ENCODE data around the gene IGFBP7.
"Not testable (repeated sequence)": the region's sequence is repeated elsewhere in the genome, so short reads cannot be mapped to it uniquely, and the experiment has no call there.

Gene IGFBP7

DNA sequence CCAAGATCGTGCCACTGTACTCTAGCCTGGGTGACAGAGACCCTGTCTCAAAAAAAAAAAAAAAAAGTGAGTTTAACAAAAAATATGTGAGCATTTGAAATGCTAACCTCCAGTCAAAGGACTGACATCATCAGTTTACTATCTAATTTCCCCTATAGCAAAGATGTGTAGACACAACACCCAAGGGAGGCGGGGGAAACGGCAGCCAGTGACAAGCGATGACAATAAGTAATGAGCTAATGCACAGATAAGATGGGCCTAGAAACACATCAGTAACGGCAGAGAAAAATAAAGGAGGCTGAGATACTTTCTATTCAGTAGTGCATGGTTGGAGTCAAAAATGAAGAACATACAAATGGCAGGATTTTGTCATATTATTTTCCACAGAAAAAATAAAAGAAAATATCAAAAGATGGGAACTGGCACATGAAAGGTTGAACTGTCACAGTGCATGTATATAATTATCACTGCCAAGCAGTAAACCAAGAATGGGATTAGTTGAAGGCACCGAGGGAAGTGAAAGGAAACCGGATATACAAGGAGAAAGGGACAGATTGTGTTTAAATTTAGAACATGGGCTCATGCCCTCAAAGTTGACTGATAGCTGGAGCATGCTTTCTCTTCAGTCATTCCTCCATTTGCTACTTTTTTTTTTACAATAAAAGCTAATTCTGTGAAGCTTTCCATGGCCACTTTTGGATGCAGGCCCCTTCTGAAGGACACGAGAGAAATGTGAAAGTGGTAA lies 41.8 kb downstream of the IGFBP7 start:
- DNase-seq = no peak

DNA sequence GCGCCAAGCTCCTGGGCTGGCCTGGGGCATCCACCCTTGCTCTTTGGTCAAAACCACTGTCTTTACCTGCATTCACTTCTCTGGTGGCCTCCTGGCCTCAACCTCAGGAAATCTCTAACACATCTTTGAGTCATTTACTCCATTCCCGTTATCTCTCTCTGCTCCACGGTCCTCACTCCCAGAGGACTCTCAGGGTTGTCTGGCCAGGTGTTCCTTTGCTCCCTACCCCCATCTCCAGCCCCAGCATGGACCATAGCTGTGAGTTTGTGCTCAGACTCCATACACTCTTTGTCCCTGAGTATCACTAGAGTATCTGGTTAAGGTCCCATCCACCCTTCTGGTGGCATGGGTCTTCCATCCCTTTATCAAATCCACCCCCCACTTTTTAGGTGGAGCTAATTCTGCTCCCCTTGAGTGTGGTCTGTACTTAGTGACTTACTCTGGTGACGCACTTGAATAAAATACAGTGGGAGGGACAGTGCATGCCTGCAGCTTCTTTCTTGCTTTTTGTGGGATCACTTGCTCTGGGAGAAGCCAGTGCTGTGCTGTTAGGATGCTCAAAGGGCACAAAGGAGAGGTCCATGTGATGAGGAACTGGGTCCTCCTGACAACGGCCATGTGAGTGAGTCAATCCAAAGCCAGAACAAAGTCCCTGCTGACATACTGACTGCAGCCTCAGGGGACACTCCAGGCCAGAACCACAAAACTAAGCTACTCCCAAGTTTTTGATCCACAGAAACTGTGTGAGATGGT lies 44.3 kb downstream of the IGFBP7 start:
- DNase-seq = no peak

DNA sequence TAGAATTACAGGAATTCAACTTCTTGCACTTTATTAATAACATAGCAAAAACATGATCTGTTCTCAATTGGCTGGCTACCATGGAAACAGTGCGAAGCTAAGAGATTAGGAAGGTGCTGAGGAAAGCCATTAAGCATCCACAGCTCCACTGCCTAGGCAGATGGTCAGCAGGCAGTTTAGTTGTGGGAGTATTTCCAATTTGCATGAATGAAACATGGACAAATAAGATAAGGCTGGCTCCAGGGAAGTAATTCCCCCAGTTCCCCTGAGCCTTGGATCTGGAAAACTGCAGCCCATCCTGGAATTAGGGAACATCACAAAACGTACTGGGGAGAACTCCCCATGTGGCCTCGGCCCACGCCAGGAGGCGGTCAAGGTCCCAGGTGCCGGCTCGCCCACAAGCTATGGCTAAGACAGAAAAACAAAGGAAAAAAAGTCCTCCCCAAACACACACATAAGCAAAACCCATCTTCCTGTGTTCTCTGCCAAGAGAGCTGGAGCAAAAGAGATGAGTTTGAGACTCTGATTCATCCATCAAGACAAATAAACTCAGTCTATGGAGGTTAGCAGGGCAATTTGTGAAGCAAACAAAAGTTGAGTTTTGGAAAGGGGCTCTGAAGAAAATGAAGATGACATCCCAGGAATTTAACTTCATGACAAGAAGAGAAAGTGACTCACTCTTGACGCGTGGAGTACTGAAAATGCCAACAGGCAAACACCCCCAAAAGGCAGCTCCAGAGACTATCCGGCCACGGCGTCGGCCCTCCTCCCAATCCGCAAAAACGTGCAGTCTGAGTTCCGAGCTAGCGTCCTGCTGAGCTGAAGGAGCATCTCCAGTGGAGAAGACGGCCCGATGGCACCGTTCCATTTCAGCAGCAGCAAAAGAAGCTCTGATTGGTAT lies 45.1 kb downstream of the IGFBP7 start:
- no peak for DNase-seq

DNA sequence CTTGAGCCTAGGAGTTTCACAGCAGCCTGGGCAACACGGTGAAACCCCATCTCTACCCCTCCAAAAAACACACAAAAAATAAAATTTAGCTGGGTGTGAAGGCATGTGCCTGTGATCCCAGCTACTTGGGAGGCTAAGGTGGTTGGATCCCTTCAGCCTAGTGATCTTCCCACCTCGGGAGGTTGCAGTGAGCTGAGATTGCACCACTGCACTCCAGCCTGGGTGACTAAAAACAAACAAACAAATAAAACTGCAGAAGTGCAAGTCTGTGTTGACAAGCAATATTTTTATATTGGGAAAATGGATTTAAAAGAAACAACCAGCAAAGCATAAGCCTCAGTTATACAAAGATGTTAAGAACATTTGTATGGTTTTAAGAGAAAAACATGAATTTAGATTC lies 46.1 kb downstream of the IGFBP7 start:
- DNase-seq = no peak

DNA sequence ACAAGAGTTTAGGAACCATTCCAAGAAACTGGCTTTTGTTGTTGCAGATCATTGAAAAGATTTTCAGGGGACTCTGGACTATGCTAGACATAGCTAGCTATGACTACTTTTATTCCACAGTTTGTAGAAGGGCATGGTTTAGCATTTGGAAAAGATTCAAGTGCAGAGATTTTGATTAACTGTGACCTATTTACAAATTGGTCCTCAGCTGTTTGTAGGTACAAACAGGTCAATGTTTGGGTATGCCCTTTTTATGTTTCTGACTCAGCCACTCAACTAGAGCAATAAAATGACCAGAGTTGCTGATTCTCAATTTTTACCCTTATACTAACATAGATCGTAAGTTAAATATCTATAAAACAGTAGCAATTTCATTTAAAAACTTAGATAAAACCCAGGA lies 46.7 kb downstream of the IGFBP7 start:
- no peak for DNase-seq

DNA sequence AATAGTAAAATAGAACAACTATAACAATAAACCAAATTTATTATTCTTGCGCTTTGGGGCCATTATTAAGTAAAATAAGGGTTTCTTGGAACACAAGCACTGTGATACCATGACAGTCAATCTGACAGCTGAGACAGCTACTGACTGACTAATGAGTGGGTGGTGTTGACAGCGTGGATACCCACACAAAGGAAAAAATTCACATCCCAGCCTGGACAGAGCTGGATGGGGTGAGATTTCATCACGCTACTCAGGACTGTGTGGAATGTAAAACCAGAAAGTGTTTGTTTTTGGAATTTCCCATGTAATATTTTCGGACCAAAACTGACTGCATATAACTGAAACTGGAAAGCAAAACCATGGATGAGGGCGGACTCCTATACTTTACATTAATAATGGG lies 48.8 kb downstream of the IGFBP7 start:
- no peak for DNase-seq

DNA sequence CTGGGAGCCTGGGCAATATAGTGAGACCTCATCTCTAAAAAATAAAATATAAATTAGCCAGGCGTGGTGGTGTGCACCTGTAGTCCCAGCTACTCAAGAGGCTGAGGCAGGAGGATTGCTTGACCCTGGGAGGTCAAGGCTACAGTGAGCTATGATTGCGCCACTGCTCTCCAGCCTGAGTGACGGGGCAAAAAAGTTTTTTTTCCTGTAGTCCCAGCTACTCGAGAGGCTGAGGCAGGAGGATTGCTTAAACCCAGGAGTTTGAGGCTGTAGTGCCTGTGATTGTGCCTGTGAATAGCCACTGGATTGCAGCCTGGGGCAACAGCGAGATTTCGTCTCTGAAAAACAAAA lies 49.5 kb downstream of the IGFBP7 start:
- not testable (repeated sequence) for DNase-seq

DNA sequence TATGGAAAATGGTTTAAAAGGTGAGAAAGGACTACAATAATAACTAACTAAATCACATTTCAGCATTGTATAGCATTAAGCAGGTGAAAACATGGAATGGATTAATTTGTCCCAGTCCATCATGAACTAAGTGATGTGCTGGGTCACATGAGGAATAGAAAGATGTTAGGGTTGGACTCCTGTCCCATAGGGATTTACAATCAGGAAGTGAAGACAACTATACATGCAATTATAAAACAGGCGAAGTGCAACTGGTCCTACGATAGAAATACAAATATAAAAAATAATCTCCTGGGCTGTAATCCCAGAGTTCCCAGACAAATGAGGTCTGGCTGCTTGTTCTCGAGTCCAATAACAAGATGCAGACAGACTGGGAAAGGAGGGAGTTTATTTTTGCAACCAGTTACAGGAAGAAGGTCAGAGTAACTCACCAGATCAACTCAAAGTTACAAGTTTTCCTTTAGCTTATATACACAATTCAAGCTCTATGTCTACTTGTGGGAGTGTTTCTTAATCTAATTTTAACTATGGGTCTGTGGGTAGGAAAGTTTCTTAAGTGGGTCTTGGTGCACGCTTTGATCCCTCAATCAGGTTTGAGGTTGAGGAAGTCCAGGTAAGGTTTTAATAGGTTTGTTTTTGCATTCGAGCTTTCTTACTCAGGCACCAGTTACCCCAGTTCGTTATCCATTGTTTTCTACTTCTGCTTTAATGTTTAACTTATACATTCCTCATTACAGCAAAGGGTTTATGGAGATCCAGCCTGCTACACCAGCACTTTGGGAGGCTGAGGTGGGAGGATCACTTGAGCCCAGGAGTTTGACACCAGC lies 50.1 kb downstream of the IGFBP7 start:
- no peak for DNase-seq

DNA sequence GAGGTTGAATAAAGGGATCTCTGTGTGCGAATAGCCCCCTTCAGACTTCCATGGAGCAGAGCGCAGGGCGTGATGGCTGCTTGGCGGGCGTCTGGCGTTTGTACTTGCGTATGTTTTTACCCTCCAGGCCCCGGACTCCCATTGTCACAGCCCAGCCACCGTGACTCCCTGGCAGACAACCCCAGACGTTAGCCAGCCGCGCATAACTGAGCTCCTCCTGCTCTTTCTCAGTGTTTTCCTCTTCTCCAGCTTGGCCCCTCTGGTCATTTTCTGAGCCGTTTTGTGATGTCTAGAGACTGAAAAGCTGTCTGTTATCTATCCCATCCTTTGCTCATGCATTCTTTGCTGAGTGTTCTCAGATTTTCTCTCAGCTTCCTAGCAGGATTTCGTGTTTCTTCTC lies 54.3 kb downstream of the IGFBP7 start:
- DNase-seq = no peak

DNA sequence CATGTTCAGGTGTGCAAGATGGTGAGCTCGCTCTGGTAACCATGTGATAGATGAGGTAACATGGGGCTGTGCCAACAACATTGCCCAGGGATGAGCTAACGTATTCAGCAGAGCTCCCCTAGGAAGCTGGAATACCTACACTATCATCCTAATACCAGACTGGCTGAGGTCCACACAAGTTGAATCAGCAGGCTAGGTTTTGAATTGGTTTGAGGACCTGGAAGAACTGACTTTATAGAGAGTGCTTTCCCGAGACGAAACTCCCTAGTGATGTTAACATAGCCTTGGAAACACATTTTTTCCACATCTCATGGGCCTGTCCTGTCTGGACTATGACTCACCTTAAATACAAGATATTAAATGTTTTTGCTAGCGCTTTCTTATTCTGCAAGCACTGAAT lies 56.7 kb downstream of the IGFBP7 start:
- no peak for DNase-seq

DNA sequence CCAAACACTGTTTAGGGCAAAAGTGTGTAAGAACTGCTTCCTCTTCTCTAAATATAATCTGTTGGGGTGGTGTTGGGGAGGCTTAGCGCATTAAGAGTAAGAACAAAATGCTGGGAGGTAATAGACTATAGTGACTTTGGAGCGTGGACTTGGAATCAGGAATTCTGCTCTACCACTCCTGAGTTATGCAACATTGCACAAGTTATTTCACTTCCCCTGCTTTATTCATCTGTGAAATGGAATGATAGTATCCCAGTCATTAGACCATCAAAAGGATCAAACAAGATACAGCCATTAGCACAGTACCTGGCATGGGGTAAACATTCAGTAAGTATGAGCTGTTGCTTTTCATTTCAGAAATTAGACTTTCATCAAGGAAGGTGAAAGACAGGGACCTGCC lies 58.7 kb downstream of the IGFBP7 start:
- no peak for DNase-seq

DNA sequence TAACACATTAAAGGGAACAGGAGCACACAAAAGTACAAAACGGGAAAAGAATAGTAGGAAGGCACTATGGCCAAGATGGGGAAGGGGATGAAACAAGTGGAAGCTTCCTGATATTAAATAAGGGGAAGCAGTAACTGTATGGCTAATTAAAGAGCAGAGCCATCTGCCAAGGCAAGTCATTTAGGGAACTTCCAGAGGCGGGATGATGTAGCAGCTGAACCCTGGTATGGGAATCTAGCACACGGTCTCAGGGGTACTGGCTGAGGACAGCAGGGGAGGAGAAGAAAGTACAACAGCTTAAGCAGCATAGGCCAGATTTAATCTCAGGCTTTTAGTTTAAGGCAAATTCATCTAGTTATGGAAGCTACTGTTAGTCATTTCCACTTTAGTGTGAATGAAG lies 59.1 kb downstream of the IGFBP7 start:
- DNase-seq = no peak

DNA sequence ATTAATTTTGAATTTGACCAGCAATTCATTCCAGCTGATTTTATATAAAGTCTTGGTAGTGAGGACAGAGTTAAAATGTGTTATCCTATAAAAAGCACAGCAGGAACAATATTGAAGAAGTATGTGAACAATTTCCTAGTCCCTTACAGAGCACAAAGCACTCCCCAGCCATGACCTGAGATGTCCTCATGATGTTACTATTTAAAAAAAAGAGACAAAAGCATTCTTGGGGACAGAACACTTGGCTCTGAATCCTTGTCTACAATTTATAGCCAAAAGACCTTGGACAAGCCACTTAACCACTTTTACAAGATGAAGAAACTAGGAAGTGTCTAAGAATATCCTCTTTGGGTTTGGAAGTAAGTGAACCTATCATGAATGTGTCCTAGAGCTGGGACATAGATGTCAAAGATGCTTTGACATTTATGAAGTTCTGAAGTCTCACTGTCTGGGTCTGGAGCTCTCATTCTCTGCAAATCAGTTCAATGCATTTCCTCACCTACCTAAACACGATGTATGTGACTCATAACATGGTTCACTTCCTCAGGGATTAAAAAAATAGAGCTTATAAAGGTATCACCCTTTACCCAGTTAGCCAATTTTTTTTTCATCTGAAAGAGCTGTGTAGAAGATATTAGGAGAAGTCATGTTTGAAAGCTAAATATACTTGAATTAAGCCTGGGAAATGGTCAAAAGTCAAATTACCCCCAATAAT lies 61.4 kb downstream of the IGFBP7 start:
- DNase-seq = no peak

DNA sequence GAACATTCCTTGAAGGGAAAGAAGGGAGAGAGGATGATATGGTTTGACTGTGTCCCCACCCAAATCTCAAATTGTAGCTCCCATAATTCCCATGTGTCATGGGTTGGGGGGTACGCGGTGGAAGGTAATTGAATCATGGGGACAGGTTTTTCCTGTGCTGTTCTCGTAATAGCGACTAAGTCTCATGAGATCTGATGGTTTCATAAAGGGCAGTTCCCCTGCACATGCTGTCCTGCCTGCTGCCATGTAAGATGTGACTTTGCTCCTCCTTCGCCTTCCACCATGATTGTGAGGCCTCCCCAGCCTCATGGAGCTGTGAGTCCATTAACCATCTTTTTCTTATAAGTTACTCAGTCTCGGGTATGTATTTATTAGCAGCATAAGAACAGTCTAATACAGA lies 63.1 kb downstream of the IGFBP7 start:
- not testable (repeated sequence) for DNase-seq

DNA sequence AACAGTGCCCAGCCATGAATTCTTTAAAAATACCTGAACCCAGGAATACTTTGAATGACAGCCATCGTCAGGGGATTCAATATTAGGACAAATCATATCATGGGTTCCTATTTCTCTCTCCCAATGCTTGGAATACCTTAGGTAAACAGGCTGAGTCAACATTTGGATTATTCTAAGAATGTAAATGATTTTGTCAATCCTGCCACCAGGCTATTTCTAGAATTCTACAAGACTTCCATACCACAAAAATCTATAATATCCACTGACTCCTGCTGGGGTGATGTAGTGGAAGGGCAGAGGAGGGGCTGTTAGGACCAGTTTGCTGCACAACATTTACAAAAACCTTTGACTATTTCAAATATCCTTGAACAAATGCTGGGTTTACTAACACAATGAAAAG lies 65.2 kb downstream of the IGFBP7 start:
- DNase-seq = no peak

DNA sequence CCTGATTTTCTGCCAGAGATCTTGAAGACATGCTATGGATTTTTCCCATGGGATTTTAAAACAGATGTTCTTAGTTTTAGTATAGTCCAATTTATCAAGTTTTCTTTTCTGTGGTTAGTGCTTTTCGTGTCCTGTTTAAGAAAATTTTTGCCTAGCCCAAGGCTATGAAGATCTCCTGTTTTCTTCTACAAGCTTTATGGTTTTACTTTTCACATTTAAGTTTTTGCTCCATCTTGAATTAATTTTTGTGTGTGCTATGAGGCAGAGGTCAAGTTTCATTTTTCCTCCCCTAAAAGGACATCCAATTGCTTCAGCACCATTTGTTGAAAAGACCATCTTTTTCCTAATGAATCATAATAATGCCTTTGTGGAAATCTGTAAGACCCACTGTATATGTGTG lies 65.9 kb downstream of the IGFBP7 start:
- no peak for DNase-seq

DNA sequence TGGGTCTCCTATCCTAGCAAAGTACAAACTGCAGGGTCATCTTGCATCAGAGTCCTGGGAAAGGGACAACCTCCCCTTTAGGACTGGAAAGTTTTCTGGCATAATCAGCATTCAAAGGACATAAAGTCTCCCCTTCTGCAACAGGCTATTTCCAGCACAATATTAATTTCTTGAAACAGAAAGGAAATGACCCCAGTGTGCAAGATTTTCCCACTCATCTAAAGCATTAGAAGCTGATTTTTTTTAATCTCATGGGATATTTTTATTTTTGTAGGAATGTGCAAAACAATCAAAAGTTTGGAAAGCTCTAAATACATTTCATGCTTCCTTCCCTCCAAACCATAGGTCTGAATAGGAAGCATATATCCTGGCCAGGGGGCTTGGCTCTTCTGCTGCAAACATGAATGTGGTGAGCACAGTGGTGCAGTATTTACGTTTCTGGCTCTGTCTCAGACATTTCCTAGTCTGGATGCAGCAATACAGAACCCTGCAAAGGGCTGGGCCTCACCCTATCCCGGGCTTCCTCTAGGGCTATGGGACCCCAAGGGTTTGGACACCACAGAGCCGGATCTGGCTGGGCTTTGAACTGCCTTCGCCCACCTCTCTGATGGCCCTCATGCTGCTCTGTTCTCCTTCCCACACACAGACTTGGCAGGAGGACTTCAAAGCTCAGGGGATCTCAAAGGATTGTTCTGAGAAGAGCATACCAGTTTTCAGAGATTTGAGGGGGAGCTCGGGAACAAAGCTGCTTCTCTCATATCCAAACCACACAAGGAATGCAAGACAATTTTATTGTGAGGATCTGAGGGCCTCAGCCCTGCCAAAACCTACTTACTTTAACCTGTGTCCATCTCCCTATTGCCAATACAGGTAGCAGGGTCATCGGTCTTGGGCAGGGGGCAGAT lies 66.6 kb downstream of the IGFBP7 start:
- no peak for DNase-seq

DNA sequence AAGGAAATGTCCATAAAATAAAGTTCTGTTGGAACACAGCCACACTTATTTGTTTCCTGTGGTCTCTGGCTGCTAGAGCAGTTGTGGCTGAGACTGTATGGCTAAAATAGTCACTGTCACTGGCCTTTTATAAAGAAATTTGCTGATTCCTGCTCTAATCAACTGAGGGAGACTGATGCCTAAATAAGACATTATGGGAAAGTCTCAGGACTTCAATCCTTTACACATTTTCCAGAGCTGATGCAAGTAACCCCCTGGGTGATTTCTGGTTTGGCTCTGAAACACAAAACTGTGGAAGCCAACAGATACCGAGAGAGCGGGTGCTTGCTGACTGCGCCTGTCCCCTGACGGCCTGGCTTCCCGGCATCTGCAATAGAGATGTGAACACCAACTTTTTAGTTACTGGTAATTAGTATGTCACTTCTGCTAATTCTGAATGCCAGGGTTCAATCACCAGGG lies 67.4 kb downstream of the IGFBP7 start:
- no peak for DNase-seq

DNA sequence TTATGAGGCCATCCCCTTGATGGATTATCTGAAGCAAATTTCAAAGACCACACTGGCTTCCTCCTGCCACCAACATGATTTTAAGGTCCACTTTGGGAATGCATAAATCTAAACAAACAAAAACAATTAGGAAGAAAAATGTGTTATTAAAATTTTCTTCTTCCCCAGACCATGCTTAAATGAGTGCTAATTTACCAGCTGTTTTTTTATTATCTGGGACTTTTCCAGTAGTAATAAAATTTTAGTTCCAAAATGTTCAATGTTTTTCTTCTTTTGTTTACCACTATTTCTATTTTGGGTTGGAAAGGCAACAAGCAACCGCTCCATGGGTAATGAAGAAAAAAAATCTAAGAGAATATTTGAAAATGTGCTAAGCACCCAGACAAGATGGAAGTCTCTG lies 69.2 kb downstream of the IGFBP7 start:
- DNase-seq = no peak

DNA sequence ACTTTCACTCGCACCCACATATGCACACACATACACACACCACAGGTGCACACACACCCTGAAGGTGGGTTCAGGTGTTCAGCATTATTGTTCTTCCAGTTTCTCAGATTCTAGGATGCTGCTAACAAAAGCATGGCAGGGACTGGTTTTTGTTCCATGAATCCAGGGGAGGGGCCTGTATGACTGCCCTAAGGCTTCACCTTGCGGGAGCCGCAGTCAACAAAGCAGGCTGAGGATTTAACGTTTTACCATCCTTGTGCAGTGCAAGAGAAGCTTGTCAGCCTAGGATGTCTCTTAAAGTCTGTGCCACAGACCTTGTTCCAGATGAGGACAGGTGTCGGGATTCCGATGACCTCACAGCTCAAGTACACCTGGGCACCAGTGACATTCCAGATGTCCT lies 69.7 kb downstream of the IGFBP7 start:
- no peak for DNase-seq

DNA sequence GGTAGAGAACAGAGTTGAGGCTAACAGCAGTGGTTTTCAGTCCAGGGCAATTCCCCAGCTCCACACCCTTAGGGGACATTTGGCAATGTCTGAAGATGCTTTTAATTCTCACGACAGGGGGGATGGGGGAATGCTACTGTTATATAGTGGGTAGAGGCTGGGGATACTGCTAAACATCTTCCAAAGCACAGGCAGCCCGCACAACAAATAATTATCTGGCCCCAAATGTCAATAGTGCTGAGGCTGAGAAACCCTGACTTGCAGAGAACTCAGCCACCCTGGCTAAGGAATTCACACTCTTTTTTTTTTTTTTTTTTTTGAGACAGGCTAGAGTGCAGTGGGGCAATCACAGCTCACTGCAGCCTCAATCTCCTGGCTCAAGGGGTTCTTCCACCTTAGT lies 70.8 kb downstream of the IGFBP7 start:
- no peak for DNase-seq

All from stimulated activated CD4-positive, alpha-beta T cell treated with anti-CD3 and anti-CD28 coated beads, Interleukin-15, amount 100 ng/mL, for 24 hours (primary cell).